Measurements from ENCODE around the gene SNX5.
"Not testable (repeated sequence)": the region's sequence is repeated elsewhere in the genome, so short reads cannot be mapped to it uniquely, and the experiment has no call there.

Gene SNX5

DNA sequence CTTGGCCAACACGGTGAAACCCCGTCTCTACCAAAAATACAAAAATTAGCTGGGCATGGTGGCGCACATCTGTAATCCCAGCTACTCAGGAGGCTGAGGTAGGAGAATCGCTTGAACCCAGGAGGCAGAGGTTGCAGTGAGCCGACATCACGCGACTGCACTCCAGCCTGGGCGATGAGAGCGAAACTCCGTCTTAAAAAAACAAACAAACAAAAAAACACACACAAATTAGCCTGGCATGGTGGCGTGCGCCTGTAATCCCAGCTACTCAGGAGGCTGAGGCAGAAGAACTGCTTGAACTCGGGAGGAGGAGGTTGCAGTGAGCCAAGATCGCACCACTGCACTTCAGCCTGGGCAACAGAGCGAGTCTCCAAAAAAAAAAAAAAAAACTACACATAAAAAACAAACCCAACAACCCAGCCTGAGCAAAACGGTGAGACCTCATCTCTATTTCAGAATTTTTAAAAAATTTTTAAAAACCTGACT, 8.2 kb downstream of the SNX5 start:
- DNase-seq (ENCODE audit: low read depth), result not testable (repeated sequence)

DNA sequence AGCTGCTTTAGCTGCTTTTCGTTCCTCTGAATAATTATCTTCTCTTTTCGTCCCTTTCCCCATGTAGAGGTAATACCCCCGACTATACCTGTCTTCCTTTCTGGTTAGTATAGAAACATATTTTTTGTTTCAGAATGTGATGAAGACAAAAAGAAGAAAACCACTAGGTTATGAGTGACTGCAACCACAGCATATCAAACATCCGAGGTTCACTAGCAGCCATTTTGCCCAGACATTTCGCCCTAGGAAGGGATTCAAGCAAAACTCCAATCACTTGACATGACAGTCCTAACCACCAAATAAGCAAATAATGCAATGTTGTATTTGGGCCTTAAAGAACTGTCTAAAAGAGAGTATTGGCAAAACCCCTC, 9.4 kb downstream of the SNX5 start:
- DNase-seq (ENCODE audit: low read depth), result no peak

DNA sequence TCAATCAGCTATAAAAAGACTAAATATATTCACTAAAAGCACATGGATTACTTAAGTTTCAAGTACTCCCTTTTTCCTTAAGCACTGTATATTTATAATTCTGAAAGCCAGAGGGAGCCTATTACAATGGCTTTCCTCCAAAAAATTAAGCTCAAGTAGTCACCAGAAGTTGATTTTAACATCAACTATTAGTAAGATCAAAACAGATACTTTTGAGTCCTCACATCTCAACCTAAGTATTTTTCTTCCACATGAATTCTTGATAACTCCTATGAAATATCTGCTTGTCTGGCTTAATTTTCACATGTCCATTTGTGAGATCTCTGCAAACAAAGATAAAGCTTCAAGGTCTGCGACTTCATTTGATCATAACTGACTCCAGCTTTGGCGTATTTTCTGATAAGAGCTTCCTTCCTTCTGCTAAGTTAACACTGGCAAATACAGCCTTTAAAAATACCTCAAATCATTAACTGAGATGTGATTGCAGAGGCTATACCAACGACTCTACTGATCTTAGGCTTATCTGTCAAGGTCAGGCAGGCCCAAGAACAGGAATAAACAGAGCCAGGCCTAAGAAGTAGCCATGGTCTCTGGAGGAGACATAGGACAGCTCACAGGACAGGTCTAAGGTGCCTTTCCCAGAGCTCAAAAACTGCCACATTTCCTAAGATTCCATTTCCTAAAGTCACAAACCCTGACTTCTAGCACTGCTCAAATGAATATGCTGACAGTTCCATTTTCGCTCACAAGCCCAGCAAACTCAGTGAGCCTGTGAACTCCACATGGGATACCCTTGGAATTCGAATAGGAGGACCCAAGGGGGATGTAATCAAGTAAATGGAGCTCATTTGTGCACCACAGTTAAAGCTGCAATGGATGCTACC, 10.0 kb downstream of the SNX5 start:
- DNase-seq (ENCODE audit: low read depth), result no peak

DNA sequence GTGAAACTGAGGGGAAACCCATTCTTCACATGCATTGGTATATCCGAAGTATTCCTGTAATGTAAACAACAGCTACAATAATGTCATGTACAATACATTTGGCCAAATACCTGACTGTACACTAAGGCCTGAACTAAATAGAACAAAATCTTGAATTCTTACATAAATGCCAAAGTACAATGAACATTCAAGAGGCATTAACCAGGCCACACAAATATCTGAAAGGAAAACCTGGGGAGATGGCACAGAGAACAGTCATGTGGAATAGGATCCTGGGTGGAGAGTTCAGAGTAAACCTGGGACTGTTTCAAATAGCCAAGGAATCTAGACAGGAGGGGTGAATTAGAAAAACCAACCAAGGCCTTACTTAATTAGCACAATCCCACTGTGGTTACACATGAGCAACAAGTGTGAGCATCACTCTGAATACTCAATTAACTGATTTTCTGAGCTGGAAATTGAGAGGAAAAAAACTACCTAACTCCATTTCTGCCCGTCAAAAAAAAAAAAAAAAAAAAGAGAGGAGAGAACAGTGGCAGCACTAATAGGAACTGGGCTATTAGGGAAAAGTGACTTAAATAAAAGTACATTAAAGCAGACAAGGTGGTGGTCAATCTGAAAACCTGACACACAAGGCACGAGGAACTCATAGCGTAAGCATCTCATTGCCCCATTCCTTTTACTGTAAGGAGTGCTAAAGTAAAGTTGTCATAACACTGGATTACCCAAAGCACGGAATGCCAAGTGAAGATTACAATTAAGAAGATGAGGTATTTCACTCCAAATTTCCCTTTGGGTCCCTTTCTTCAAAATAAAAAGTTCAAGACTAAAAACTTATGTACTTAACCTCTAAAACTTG, 10.9 kb downstream of the SNX5 start:
- no peak for DNase-seq (ENCODE audit: low read depth)

DNA sequence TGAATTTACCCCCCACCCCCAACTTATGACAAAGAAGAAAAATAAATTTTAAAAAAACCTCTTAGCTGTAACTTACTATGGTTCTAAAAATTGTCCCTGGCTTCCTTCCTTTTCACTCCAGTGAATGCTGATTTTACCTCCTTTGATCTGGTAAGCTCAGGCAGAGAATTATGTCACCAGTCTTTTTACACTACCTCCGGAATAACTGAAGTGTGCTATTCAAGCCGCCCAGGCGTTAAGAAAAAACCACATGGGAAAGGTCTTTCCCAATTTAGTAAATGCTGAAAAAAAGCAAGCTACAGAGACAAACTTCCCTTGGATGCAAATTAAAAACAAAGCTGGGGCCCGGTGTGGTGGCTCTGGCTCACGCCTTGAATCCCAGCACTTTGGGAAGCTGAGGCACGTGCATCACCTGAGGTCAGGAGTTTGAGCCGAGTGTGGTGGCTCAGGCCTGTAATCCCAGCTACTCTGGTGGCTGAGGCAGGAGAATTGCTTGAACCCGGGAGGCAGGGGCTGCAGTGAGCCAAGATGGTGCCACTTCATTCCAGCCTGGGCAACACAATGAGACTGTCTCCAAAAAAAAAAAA, 12.4 kb downstream of the SNX5 start:
- DNase-seq (ENCODE audit: low read depth), result no peak

DNA sequence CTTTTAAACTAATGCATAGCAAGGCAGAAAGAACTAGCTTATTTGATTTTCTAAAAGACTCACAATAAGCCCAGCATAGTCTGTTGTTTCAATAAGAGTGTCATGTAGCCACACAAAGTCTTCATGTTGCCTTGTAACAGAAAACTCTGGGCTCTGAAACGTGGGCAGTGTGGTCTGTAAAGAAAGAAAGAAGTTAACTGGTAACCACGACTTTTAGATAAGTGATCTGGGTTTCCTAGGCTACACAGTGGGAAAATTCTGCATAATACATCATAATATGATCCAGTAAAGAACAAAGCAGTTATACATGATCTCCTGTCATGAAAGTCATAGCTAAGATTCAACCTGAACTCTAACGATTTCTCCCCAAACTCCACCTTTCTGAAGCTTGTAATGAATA, 13.3 kb downstream of the SNX5 start:
- no peak for DNase-seq (ENCODE audit: low read depth)

DNA sequence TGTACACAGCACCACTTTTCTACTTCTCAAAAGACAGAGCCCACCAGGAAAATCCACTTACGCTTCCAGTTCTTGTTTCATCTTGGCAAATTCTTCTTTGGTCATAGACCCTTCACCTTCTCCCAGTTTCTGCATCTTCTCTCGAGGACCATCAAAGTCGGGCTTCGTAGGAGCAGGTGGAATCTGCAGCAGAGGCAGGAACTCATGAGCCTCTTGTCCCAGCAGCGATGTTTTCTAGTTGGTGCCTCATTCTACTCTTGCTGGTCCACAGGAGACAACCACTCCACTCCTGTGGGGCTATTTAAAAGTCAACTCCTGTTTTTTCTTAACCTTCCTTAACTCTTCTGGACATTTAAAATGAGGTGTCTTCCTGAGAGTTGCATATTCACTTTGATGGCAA, 14.7 kb downstream of the SNX5 start:
- DNase-seq (ENCODE audit: low read depth), result no peak

DNA sequence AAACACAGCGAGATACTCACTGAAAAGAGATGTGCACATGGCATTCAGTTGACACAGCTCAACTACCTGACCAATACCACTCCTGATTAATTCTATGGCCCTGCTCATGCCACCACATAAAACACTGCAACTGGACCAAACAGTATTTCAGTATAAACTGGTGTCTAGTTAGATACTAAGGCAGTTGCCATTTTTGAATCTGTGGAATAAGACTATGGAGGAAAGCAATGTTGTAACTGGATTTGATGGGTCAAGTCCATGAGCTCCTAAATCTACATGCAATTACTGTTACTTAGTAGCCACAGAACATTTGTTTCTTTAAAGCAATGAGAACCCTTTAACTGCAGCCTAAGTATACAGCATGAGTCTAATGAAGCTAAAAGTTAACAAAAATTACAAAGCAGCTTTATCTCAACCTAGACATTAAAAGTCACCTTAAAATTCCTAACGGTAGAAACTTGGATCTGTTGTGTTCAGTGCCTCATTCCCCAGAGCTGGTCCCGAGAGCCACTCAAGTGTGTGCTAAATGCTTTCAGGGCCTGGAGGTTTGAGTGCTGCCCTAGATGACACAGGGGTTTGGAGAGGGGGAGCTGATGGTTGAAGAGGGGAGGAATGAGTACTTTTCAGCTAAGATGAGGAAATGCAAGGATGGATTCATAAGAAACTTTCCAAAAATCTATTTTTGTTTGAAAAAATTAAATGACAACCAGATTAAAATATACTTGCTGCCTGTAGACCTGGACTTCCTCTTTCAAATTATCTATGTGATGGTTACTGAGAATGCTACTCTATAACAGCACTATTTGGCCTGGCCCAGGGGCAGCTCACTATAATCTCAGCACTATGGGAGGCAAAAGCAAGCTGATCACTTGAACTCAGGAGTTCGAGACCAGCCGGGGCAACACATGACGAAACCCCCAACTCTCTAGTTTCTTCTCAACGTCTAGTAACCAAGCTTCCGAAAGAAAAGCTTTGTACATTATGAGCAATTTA, 15.6 kb downstream of the SNX5 start:
- DNase-seq (ENCODE audit: low read depth), result no peak

DNA sequence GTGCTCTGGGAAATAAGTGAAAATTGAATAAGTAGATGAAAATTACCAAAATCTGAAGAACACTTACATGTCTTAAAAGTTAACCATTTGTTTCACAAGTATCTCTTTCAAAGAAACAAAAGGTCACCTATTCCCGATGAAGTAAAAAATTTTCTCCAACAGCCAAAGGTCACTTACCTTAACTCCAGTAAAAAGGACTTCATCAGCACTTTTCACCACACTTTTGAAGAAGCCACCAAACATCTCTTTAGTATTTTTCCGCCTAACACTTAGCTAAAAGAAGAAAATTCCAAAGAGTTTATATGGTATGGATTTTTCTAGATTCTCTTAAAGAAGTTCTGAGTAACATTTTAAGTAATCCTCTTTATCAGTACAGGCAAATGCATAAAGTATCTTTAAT, 17.3 kb downstream of the SNX5 start:
- DNase-seq (ENCODE audit: low read depth), result no peak

DNA sequence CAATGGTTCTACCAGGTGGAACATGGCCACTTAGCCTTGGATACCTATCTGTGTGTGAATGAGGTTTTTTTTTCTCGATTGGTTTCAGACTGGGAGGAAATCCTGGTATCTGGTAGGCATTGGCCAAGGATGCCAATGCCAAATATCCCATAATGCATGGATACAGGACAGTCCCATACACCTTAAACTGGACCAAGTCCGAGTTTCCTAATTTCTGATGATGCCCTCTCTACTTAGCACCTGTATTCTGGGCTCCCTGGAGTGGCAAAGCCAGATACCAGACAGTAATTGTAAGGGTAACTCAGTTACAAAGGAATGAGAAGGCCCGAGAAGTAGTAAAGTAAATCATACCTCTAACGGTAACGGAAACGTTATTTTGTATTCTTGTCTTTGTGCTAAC, 17.9 kb downstream of the SNX5 start:
- no peak for DNase-seq (ENCODE audit: low read depth)

DNA sequence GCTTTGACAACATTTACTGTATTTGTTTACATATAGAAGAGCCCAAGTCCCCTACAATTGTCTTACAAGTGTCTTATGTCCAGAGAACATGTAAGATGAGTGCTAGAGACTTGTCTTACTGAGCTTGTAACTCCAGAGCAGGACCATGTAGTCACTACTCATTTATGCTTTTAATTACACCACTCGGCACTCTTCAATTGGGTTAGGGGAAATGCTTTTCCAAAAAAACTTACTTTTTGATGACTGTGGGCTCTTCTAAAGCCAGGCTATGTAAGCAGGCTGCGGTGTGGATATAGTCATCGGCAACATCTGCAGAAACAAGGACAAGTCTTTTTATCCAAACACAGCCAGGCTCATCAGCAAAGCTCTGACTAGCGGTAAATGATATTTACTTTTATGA, 18.7 kb downstream of the SNX5 start:
- DNase-seq (ENCODE audit: low read depth), result no peak

DNA sequence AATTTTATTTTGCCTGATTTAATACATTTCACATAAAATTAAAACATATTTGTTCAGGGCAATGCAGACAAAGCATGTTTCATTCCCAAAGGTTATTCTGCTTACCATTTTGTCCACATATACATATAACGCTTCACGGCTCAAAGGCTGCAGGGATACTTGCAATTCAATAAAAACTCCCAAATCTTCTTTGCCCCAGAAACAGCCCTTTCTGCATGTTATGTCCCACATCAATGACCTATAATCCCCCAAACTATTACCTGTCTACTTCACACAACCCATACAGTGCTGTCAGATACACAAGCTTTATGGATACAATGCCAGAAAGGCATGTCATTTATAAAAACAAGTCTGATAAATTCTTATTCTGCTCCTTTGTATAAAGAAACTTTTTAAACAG, 20.2 kb downstream of the SNX5 start:
- no peak for DNase-seq (ENCODE audit: low read depth)

DNA sequence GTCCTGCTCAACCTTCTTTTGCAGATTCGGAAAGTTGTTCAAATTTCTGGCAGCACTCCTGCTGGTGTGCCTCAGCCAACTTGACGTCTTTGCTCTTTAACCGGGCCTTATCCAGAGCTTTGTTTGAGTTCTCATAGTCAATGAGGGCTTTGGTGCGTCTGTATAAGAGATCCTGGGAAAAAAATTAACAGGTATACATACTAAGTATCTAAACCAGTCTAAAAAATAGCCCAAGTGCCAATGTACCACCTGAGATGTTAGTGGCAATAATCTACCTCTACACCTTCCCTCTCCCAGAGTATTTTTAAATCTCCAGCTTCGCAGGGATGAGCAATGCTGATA, 21.1 kb downstream of the SNX5 start:
- DNase-seq (ENCODE audit: low read depth), result no peak

DNA sequence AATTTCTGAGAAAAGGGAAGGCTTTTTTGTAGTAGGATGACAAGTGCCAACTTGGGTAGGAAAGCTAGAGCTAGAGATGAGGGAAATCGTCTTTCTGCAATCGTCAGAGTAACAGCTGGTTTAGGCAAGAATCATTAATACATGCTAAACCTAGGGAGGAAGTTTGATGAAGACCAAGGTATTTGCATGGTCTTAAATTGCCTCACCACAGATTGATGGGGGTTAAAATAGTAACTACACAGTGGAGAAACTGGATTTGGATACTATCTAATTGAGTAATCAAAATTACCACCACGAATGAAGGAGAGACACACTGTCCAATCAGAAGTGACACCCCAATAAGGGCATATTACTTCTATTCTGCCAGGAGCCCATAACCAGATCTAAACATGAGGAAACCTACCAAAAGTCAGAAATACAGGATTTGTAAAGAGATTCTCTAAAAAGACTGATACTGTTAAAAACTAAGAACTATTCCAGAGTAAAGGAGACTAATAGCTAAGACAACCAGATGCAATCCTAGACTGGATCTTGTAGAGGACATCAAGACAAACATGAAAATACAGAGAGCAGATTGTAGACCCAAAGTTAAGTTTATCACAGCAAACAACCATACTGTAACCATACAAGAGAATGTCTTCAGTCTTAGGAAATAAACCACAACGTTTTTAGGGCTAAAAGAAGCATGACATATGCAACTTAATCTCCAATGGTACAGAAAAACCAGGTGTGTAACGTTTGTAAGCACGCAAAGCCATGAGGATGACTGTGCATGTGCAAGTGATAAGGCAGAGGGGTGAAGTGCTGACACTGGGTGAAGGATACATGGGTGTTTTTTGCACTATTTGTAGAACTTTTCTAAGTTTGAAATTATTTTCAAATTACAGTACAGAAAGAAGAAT, 21.8 kb downstream of the SNX5 start:
- no peak for DNase-seq (ENCODE audit: low read depth)

DNA sequence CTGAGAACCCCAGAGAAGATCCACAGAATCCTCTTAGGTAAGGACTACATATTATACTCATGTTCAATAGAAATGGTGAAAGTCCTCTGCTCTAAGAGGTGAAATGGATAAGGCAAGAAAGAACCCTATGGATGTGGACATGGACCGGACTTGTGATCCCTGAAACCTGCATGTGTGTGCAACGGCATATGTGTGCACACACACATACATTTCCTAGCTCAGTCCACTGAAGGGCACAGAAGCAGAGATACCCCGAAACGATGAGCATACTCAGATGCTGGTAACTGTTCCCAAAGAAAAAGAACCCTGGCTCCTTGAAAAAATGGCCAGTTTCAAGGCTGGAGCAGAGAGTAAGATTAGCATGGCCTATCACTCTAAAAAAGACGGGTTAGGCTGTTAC, 22.6 kb downstream of the SNX5 start:
- DNase-seq (ENCODE audit: low read depth), result no peak

DNA sequence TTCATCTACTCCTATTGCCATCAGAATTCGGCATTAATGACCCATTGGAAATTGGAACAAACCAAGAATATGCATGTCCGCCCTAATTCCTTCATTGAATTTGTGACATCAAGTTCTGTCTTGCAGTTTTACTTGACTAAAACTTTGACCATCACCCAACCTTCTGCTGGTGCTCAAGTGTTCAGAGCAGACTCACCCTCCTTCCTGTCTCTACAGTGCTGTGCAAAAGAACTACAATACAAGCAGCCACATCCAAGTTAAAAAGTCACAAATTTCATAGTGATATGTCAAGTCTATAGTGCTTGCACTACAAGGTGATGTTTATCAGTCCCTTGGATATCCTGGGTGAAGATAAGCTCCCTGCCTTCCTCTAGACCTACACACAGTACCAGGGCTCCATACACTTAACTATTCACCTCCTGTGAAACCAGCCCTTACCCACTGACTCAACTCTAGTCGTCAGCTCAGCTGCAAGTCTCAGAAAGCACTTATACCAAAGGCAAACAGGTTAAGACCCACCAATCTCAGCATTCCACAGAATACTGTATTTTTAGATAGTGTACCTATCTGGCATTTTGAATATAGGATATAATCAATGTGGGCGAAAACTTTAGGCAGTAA, 23.6 kb downstream of the SNX5 start:
- no peak for DNase-seq (ENCODE audit: low read depth)

DNA sequence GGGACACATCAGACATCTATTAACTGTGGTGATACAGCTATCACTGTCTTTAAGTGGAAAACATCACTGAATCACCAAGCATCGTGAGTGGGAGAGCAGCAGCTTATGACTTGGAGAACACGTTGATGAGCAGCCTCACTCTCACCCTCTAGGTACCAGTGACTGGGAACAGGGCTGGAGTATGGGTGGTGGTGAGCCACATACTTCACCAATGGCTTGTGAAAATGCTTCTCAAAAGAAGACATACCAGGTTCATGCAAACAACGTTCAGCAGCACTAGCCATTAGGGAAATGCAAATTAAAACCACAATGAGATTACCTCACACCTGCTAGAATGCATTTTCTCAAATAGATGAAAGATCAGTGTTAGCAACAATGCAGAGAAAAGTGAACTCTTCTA, 25.3 kb downstream of the SNX5 start:
- no peak for DNase-seq (ENCODE audit: low read depth)

DNA sequence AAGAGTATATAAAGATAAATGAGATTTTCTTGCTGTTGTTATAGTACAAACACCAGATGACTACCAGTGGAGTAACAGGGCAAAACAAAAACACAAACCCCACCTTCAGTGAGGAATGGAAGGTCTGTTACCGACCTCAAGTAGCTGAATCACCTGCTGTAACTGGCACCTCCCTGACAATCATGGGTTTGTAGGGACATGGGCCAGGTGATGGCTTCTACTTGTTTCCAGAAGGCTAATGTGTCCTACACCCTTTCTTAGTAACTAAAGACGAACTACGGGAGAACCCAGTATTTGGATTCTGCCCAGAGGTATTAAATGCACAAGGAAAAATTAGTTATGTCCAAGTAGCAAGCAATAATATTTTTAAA, 26.8 kb downstream of the SNX5 start:
- no peak for DNase-seq (ENCODE audit: low read depth)

DNA sequence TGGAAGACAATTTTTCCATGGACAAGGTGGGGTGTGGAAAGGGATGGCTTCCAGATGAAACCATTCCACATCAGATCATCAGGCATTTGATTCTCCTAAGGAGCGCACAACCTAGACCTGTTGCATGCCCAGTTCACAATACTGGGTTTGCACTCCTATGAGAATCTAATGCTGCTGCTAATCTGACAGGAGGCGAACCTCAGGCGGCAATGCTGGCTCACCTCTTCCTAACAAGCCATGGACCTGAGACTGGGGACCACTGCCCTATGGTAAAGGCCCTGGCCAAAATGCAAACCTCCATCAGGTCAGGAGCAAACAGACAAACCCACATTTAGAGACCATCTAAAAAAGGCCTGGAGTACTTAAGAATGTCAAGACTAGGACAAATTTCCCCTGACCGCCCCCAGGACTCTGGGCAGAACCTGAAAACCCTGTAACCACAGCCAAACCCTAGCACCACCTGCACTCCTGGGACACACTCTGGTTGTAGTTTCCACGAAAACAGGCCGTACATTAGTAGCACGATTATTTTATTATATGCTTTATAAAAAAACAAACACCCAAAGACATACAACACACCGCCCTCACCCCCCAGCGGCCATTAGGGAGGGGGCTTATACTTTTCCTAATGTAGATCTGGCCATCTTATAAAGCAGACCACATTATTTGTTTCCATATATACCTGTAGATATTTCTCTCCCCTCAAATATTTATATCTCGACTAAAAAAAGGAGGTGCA, 27.3 kb downstream of the SNX5 start:
- DNase-seq (ENCODE audit: low read depth), result no peak
